Measurements from ENCODE around the gene LIFR. TPM values are rescaled to one million over a fixed set of nuclear protein-coding genes. Genes with fewer than 3 reads are reported as not detected.

Gene LIFR
- total RNA-seq, 1 experiment from 2014 or later = 91.3 TPM

GRCh38 chr5:38479315-38479904, 77.0 kb downstream of the LIFR start:
- Histone ChIP-seq H3K9me3 (ENCODE audit: control insufficient read depth, insufficient read depth, low read depth, low read length) (no peaks in the 10 kb centered on the region), H3K36me3 (ENCODE audit: control insufficient read depth, insufficient read depth, low read length) (peaks cover 13% of the 10 kb centered on the region), H3K27ac (ENCODE audit: low read length) (no peak overlapping the region), H3K4me3 (ENCODE audit: low read depth in 2 of 2, low read length in 2 of 2) (no peak overlapping the region), H3K4me1 (ENCODE audit: control insufficient read depth, insufficient read depth, low read length) (no peaks in the 10 kb centered on the region), H3K27me3 (ENCODE audit: control insufficient read depth, insufficient read depth, low read length) (no peaks in the 10 kb centered on the region)
- ChIA-PET CTCF (interaction anchor here (0.5 to 1.0 kb wide), 2 partner anchors 11 to 38 kb away, joined by 3 to 4 read pairs; no protein-coding TSS in a partner anchor), POLR2A (no interaction called here)
- intact Hi-C loops (cut with micrococcal nuclease; ENCODE audit: unreplicated experiment) = no loop called here
- in situ Hi-C loops (cut with HindIII; ENCODE audit: low pct_unique_long_range_greater_than_20kb, low sequenced_read_pairs) = no loop called here
- no TSS peak for BruUV-seq (replicated peaks)
- ATAC-seq (no peak; the same call in 1 of the 2 replicates), DNase-seq (ENCODE audit: low read depth, low spot score) (no peak)
- TF ChIP-seq TCF7L2 (IDR thresholded peaks at IDR 0.05; ENCODE audit: low read depth, low read length) (no peak), SIN3A (IDR thresholded peaks at IDR 0.05; ENCODE audit: borderline replicate concordance, insufficient read depth, low read depth, low read length) (no peak), CTCF (IDR thresholded peaks at IDR 0.05) (no peak), REST (IDR thresholded peaks at IDR 0.05; ENCODE audit: insufficient read depth in 1 of 2, low read depth in 2 of 2, low read length in 1 of 2) (no peak), POLR2AphosphoS5 (IDR thresholded peaks at IDR 0.05; ENCODE audit: low read depth, low read length) (no peak)

GRCh38 chr5:38478878-38479277, 77.6 kb downstream of the LIFR start:
- DNase-seq (ENCODE audit: low read depth, low spot score) (no peak), ATAC-seq (no peak; the same call in 1 of the 2 replicates)
- intact Hi-C loops (cut with micrococcal nuclease; ENCODE audit: unreplicated experiment) (no loop called here), in situ Hi-C loops (cut with HindIII; ENCODE audit: low pct_unique_long_range_greater_than_20kb, low sequenced_read_pairs) (no loop called here)
- TSS peak; percentile 12 for BruUV-seq (replicated peaks)
- H3K27me3 ChIP-seq (ENCODE audit: control insufficient read depth, insufficient read depth, low read length) = no peaks in the 10 kb centered on the region
- no peaks in the 10 kb centered on the region for H3K4me1 ChIP-seq (ENCODE audit: control insufficient read depth, insufficient read depth, low read length)
- TF ChIP-seq CTCF (IDR thresholded peaks at IDR 0.05) = no peak
- no peak for TF ChIP-seq POLR2AphosphoS5 (IDR thresholded peaks at IDR 0.05; ENCODE audit: low read depth, low read length)
- TF ChIP-seq SIN3A (IDR thresholded peaks at IDR 0.05; ENCODE audit: borderline replicate concordance, insufficient read depth, low read depth, low read length) = no peak
- TF ChIP-seq TCF7L2 (IDR thresholded peaks at IDR 0.05; ENCODE audit: low read depth, low read length) = no peak
- no peak for TF ChIP-seq REST (IDR thresholded peaks at IDR 0.05; ENCODE audit: insufficient read depth in 1 of 2, low read depth in 2 of 2, low read length in 1 of 2)
- no peak overlapping the region for H3K4me3 ChIP-seq (ENCODE audit: low read depth in 2 of 2, low read length in 2 of 2)
- POLR2A ChIA-PET = interaction anchor here (0.6 kb wide), 1 partner anchor 364 kb away, joined by 3 read pairs; no protein-coding TSS in a partner anchor
- CTCF ChIA-PET = interaction anchor here (1.0 kb wide), 1 partner anchor 37 kb away, joined by 3 read pairs; no protein-coding TSS in a partner anchor
- H3K27ac ChIP-seq (ENCODE audit: low read length) = no peak overlapping the region
- H3K36me3 ChIP-seq (ENCODE audit: control insufficient read depth, insufficient read depth, low read length) = peaks cover 12% of the 10 kb centered on the region
- H3K9me3 ChIP-seq (ENCODE audit: control insufficient read depth, insufficient read depth, low read depth, low read length) = no peaks in the 10 kb centered on the region
